ENCODE measurements around the gene DPEP3.

Gene DPEP3

GRCh38 chr16:67931712-67932461 lies 48.4 kb downstream of the DPEP3 start, which contains the start of gene CTRL:
CTRL (minus strand) TSS chr16:67931862; CDS start chr16:67931852, 10 bp downstream.
- DNase-seq (ENCODE audit: low read depth), result no peak

GRCh38 chr16:67930678-67931211 lies 49.6 kb downstream of the DPEP3 start:
- no peak for DNase-seq (ENCODE audit: low read depth)

- DNase-seq (ENCODE audit: low read depth), result no peak
Observed at GRCh38 chr16:67930191-67930590, 50.1 kb downstream of the DPEP3 start.

- DNase-seq (ENCODE audit: low read depth), result peak; percentile 69
Observed at GRCh38 chr16:67928561-67929364, 51.5 kb downstream of the DPEP3 start.

- DNase-seq (ENCODE audit: low read depth), result no peak
Observed at GRCh38 chr16:67928147-67928546, 52.2 kb downstream of the DPEP3 start.

- DNase-seq (ENCODE audit: low read depth), result no peak
Observed at GRCh38 chr16:67927131-67927941, 53.0 kb downstream of the DPEP3 start.

GRCh38 chr16:67926181-67926750 lies 54.0 kb downstream of the DPEP3 start:
- no peak for DNase-seq (ENCODE audit: low read depth)
